Measurements from ENCODE around the gene TMTC2. TPM values are rescaled to one million over a fixed set of nuclear protein-coding genes. Genes with fewer than 3 reads are reported as not detected.

Gene TMTC2
- total RNA-seq, 1 donor from 2014 or later = 2.0 TPM

DNA sequence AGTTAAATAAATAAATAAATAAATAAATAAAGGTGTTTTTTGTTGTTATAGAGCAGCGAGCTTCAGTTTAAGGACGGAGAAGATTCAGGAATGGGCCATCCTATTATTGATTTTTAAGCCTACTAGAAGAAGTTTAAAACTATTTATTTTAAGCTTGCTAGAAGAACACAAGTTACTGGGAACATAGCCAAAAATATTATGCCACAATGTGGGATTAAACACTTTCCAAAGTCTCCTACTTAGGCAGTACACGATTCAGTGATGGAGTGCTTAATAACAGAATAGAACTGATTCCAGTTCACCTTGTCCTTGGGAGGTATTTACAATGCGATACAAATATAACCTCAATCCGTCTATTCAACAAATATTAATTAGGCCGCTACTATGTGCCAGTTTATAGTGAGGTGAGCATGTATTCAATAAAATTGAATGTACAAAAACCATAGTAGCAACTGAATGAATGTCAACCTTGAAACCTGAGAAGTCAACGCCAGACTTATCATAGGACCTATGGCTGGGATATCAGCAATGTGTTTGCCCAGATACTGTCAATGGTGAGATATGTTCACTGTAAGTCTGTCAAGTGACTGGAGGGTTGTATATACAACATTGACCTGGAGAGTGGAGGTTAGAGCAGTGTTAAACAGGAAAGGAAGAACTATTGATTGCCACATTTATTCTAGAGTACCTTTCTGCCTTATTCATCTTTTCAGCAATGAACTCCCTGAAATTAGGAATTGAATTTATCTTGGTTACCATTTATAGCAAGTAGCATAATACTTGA lies 486.4 kb downstream of the TMTC2 start:
- intact Hi-C loops (cut with micrococcal nuclease) = no loop called here

DNA sequence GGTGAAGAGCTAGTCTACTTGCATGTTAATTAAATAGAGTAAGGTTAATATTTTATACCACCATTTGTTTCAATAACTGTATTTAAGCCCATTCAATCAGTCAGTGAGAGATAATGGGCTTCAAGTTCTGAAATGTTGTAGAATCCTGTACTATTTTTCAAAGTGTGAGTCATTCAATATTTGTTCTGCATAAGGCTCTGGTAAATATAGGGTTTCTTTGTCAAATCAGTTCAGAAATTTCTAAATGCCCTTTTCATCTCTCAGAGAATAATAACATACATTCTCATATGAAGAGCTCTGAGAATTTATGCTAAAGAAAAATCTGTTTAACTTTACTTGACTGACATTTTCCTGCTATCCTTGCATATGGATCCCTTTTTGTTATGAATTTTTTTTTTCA lies 493.3 kb downstream of the TMTC2 start:
- intact Hi-C loops (cut with micrococcal nuclease) = no loop called here

DNA sequence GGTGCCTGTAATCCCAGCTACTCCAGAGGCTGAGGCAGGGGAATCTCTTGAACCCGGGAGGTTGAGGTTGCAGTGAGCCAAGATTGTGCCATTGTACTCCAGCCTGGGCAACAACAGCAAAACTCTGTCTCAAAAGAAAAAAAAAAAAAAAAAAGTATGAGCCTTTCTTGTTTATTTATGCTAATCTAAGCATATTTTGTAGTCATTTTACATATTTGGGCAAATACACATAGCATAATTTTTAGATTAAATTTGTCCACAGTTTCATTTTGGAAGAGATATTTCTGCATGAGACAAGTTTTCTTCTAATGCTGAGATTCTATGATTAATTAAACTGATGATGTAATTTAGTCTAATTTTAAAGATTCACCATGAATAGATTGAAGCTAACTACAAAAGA lies 494.4 kb downstream of the TMTC2 start:
- intact Hi-C loops (cut with micrococcal nuclease) = no loop called here

DNA sequence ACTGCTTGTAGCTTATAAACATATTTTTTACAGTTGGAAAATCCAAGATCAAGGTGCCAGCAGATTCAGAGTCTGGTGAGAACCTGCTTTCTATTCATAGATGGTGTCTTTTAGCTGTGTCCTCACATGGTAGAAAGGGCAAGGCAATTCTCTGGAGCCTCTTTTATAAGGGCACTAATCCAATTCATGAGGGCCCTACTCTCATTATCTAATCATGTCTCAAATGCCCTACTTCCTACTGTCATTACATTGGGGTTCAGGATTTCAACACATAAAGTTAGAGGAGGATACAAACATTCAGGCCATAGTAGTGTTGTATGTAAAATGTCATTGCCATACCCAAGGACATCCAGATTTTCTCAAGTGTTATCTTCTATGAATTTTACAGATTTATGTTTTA lies 496.4 kb downstream of the TMTC2 start:
- intact Hi-C loops (cut with micrococcal nuclease) = no loop called here
